BLaER1 treated with 17β-estradiol and CSF1 and Interleukin-3, amounts not matched to agents 10 nM and 100 nM (cell line): ENCODE results near the gene RELL2.

Experiments
- H3K27ac ChIP-seq, 11 experiments: shearing (Covaris generic); formaldehyde crosslinking; 2 replicates each; pipeline ENCODE4 v1.8.1; 2022
- H3K27me3 ChIP-seq, 11 experiments: shearing (Covaris generic); formaldehyde crosslinking; 2 replicates each; pipeline ENCODE4 v1.8.1; 2022
- H3K36me3 ChIP-seq, 11 experiments: shearing (Covaris generic); formaldehyde crosslinking; 2 replicates each; pipeline ENCODE4 v1.8.1; 2022
- H3K4me1 ChIP-seq, 10 experiments: shearing (Covaris generic); formaldehyde crosslinking; 2 replicates each; pipeline ENCODE4 v1.8.1; 2022
- H3K4me2 ChIP-seq, 11 experiments: shearing (Covaris generic); formaldehyde crosslinking; 2 replicates each; pipeline ENCODE4 v1.8.1; 2022
- H3K4me3 ChIP-seq, 10 experiments: shearing (Covaris generic); formaldehyde crosslinking; 2 replicates each; pipeline ENCODE4 v1.8.1; 2022
- H3K9ac ChIP-seq, 11 experiments: shearing (Covaris generic); formaldehyde crosslinking; 2 replicates each; pipeline ENCODE4 v1.8.1; 2022
- H3K9me3 ChIP-seq, 11 experiments: shearing (Covaris generic); formaldehyde crosslinking; replicated peaks in 1 of 11; 2 replicates each; pipeline ENCODE4 v1.8.1; 2022
- H4K20me1 ChIP-seq, 11 experiments: shearing (Covaris generic); formaldehyde crosslinking; 2 replicates each; pipeline ENCODE4 v1.8.1; 2022
- Cebpa-rat ChIP-seq, 11 experiments: shearing (Covaris generic); IDR thresholded peaks; 2 replicates each; pipeline ENCODE4 v1.8.1; 2022

The RELL2 gene, protein sequence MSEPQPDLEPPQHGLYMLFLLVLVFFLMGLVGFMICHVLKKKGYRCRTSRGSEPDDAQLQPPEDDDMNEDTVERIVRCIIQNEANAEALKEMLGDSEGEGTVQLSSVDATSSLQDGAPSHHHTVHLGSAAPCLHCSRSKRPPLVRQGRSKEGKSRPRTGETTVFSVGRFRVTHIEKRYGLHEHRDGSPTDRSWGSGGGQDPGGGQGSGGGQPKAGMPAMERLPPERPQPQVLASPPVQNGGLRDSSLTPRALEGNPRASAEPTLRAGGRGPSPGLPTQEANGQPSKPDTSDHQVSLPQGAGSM

DNA sequence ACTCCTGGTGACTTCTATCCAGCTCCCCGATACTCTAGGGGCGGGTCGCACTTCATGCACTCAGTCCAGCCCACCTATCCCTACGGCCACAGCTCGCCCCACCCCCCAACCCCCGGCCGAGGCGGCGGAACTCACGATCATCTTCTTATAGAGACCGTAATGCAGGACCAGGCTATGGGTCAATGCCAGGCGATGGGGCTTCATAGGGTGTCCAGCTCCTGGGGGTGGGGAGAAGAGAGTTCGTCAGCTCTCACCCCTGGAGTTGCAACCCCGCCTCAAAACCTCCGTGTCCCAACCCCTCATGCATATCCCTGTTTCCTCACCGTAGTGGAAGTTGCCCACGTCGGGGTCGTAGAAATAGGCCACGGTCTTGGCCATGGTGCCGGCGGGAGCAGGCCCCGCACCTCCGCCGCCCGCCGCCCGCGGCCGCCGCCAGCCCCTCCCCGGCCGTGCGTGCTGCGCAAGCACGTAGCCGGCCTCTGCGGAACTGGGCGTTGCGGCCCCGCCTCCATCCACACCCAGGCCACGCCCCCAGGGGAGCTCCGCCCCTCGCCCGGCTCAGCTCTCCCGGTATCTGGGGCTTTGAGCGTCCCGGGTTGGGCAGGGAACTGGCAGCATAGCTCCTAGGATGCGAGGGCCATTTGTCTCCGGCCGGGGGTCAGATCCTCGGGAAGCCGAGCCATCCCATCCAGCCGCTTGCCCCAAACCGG lies at the start of gene RELL2, which contains the start of gene HDAC3:
RELL2 (plus strand) TSS at position 585 of the 710 bp plus-strand sequence. CDS start 1,229 bp downstream, outside the sequence.
HDAC3 (minus strand) TSS at position 437 of the 710 bp plus-strand sequence; CDS start at position 378, 59 bp downstream.
- peak within 1 kb of the TSS; percentile 78 to 90 (median 85) for H3K9ac ChIP-seq
- peaks cover 29 to 69% (median 48%) of the 10 kb centered on the region in 11 experiments for H3K36me3 ChIP-seq
- peaks cover 22 to 77% (median 35%) of the 10 kb centered on the region in 11 experiments; a peak in 19 of 22 replicates for H4K20me1 ChIP-seq
- peak within 1 kb of the TSS; percentile 92 to 99 (median 98) for H3K4me2 ChIP-seq
- H3K27me3 ChIP-seq, result no peaks in the 10 kb centered on the region
- peak within 1 kb of the TSS; percentile 57 to 83 (median 76); a peak in 21 of 22 replicates for H3K27ac ChIP-seq
- TF ChIP-seq Cebpa-rat (IDR thresholded peaks at IDR 0.05), result no peak
- H3K4me3 ChIP-seq, result peak within 1 kb of the TSS; percentile 74 to 95 (median 81)
- no peaks in the 10 kb centered on the region for H3K9me3 ChIP-seq
- H3K4me1 ChIP-seq, result peaks cover 47 to 83% (median 62%) of the 10 kb centered on the region in 10 experiments

DNA sequence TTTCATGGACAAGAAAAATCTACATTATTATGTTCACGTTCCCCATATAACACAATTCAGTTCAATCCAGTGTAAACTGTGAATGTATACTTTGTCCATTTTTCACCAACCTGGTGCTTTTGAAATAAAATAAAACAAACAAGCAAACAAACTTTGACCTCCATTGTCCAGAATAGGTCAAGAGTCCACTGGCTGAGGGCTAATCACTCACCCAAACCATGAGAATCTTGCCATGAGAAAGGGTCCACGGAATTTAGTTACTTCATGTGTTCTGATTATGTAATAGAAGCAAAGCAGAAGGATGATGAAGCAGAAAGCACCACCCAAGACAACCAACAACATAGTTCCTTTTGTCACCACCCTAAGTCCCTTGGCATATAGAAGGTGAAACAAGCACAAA lies 46.7 kb upstream of the RELL2 start:
- TF ChIP-seq Cebpa-rat (IDR thresholded peaks at IDR 0.05), result no peak
- peaks cover 9 to 94% (median 63%) of the 10 kb centered on the region in 11 experiments; a peak in 21 of 22 replicates for H4K20me1 ChIP-seq

DNA sequence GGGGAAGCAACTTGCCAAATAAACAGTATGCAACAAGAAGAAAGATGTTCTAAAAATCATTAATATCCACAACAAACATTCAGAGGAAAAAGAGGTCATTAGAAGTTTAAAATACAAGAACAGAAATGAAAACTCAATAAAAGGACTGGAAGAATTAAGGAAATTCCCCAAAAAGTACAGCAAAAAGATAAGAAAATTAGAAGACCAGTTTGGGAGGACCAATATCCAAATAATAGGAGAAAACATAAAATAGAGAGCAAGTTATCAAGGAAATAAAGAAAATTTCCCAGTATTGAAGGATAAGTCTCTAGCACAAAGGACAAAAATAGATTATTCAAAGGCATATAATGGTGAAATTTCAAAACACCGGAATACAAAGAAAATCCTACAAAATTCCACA lies 39.9 kb upstream of the RELL2 start:
- Histone ChIP-seq H3K27ac (peak overlapping the region in 8 of 11 experiments; percentile 3 to 94 (median 57); a peak in 10 of 22 replicates), H3K4me3 (no peak overlapping the region), H3K9me3 (peaks cover 15 to 32% (median 21%) of the 10 kb centered on the region in 11 experiments), H4K20me1 (peaks cover 4 to 46% (median 22%) of the 10 kb centered on the region in 11 experiments; a peak in 18 of 22 replicates), H3K9ac (no peak overlapping the region), H3K36me3 (peaks cover 19 to 85% (median 65%) of the 10 kb centered on the region in 11 experiments), H3K4me2 (peak overlapping the region in 7 of 11 experiments; percentile 29 to 93 (median 58); a peak in 12 of 22 replicates), H3K4me1 (peaks cover 51 to 95% (median 81%) of the 10 kb centered on the region in 10 experiments), H3K27me3 (no peaks in the 10 kb centered on the region)
- no peak for TF ChIP-seq Cebpa-rat (IDR thresholded peaks at IDR 0.05)

More for the DNA sequence above, 46.7 kb upstream of the RELL2 start:
- Histone ChIP-seq H3K27ac (peak overlapping the region in 3 of 11 experiments; percentile 14 to 49 (median 36); a peak in 6 of 22 replicates), H3K4me1 (peaks cover 24 to 88% (median 63%) of the 10 kb centered on the region in 10 experiments), H3K4me2 (peak overlapping the region in 5 of 11 experiments; percentile 41 to 63 (median 53); a peak in 10 of 22 replicates), H3K36me3 (peaks cover 34 to 87% (median 82%) of the 10 kb centered on the region in 11 experiments), H3K4me3 (no peak overlapping the region), H3K27me3 (no peaks in the 10 kb centered on the region), H3K9me3 (peaks cover 0 to 3% (median 0%) of the 10 kb centered on the region in 11 experiments; a peak in 4 of 22 replicates), H3K9ac (peak overlapping the region in 1 of 11 experiments; percentile 21; a peak in 1 of 22 replicates)

DNA sequence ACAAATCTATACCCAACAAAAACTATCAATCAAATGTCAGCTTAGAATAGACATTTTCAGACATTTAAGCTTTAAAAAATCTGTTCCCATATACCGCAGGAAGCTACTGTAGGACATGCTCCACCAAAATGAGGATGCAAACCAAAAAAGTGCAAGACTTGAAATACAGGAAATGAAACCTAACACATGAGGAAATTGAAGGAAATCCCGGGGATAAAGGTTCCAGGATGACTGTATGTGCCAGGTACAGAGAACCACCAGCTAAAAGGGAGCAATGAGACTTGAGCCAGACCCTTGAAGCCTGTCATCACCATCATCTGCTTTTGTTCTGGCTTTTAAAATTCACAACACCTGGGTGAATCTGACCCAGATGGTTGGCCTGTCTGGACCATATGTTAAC lies 39.4 kb upstream of the RELL2 start:
- Histone ChIP-seq H3K27ac (peak overlapping the region in 10 of 11 experiments; percentile 11 to 94 (median 59); a peak in 19 of 22 replicates), H3K9me3 (peaks cover 15 to 33% (median 21%) of the 10 kb centered on the region in 11 experiments), H3K4me3 (peak overlapping the region in 2 of 10 experiments; percentile 0; a peak in 1 of 20 replicates), H3K27me3 (no peaks in the 10 kb centered on the region), H3K4me1 (peaks cover 52 to 98% (median 82%) of the 10 kb centered on the region in 10 experiments), H3K9ac (no peak overlapping the region), H4K20me1 (peaks cover 4 to 44% (median 21%) of the 10 kb centered on the region in 11 experiments; a peak in 17 of 22 replicates), H3K36me3 (peaks cover 19 to 90% (median 66%) of the 10 kb centered on the region in 11 experiments), H3K4me2 (peak overlapping the region in 9 of 11 experiments; percentile 29 to 93 (median 55); a peak in 15 of 22 replicates)
- no peak for TF ChIP-seq Cebpa-rat (IDR thresholded peaks at IDR 0.05)

DNA sequence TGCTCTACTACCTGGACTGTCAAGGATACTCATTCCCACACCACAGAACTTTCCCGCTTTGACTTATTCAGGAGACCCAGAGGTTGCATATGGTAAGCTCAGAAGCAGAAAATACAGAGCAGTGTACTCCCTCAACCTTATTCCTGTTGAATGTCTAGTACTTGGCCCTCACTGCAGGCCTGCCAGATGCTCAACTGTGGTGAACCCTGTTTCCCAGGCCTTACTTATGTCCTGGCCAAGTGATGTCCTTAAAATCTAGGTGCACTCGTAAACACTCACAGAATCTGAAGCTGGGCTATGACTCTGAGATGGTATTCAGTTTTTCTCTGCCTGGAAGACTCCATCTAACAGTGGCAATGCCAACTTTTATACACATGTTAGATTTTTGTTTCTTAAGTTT lies 39.0 kb upstream of the RELL2 start:
- no peak for TF ChIP-seq Cebpa-rat (IDR thresholded peaks at IDR 0.05)
- Histone ChIP-seq H3K4me1 (peaks cover 52 to 98% (median 82%) of the 10 kb centered on the region in 10 experiments), H3K4me3 (peak overlapping the region in 2 of 10 experiments; percentile 0; a peak in 1 of 20 replicates), H3K4me2 (peak overlapping the region in 9 of 11 experiments; percentile 29 to 93 (median 55); a peak in 14 of 22 replicates), H3K27ac (peak overlapping the region in 10 of 11 experiments; percentile 11 to 94 (median 59); a peak in 19 of 22 replicates), H3K36me3 (peaks cover 19 to 91% (median 70%) of the 10 kb centered on the region in 11 experiments), H4K20me1 (peaks cover 4 to 40% (median 17%) of the 10 kb centered on the region in 11 experiments; a peak in 17 of 22 replicates), H3K27me3 (no peaks in the 10 kb centered on the region), H3K9me3 (peaks cover 15 to 34% (median 22%) of the 10 kb centered on the region in 11 experiments), H3K9ac (no peak overlapping the region; a peak in 1 of 22 replicates)

DNA sequence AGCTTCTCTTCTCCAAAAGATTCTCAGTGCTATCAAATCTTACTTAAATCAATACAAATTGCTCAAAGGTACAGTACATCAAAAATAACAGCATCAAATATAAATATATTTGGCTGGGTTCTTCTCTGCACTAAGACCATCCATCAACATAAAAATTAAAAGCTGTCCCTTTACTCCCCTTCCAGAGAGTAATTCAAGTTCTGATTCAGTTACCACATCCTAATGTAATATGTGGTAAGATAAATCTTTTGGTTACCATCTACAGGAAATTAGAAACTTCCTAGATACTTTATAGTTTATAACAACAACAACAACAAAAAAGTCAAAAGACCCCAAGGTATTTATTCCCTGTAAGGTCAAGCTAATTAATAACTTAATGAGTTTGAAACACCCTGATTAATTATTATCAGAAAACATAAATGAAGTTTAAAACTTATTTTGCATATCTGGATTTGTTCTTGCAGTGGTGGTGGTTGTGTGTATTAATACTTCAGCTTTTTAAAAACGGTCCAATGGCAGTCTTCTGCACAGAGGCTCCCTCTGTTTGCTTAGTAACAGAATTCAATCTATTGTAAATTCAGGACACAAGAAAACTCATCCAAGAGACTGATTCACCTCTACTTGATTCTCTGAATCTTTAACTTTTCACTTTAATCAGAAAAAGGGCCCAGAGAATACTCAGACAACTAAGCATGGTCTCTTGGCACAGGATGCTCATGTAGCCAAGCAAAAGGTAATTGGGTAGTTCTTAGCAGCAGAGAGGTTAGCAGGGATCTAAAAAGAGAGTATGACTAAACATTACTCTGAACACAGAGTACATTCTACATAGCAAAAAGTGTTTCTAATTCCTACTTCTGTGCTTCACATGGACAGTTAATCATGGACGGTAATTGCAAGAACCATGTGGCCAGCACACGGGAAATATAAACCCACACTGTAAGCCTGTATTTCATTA lies 38.1 kb upstream of the RELL2 start:
- Histone ChIP-seq H3K27me3 (no peaks in the 10 kb centered on the region), H3K4me1 (peaks cover 53 to 98% (median 82%) of the 10 kb centered on the region in 10 experiments), H3K4me3 (no peak overlapping the region), H3K27ac (peak overlapping the region in 10 of 11 experiments; percentile 38 to 94 (median 64); a peak in 20 of 22 replicates), H4K20me1 (peaks cover 2 to 31% (median 8%) of the 10 kb centered on the region in 11 experiments; a peak in 11 of 22 replicates), H3K4me2 (peak overlapping the region; percentile 46 to 95 (median 63); a peak in 21 of 22 replicates), H3K9me3 (peaks cover 15 to 35% (median 22%) of the 10 kb centered on the region in 11 experiments), H3K9ac (peak overlapping the region in 5 of 11 experiments; percentile 20 to 50 (median 26); a peak in 5 of 22 replicates), H3K36me3 (peaks cover 19 to 91% (median 72%) of the 10 kb centered on the region in 11 experiments)
- TF ChIP-seq Cebpa-rat (IDR thresholded peaks at IDR 0.05), result no peak

DNA sequence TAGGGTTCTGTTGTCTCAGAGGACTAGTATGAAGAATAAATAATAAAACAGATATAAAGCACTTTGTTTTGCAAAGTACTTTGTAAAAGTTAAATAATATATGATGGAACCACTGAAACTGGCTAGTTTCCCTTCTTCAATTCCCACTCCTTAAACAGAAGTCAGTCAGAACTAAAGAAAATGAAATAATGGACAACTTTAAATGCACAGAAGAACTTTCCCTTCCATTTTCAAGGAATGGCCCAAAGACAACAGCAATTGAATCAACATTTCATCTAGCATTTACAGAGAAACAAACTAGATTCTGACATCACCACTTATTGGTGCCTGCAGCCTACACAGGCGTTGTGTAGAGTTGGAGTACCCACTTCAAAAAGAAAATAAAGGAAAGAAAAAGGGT lies 34.2 kb upstream of the RELL2 start:
- Histone ChIP-seq H3K4me3 (peak overlapping the region in 1 of 10 experiments; percentile 46; a peak in 1 of 20 replicates), H3K4me2 (peak overlapping the region; percentile 81 to 96 (median 91)), H3K9ac (peak overlapping the region in 10 of 11 experiments; percentile 22 to 82 (median 74); a peak in 12 of 22 replicates), H3K27me3 (no peaks in the 10 kb centered on the region), H4K20me1 (peaks cover 0 to 26% (median 0%) of the 10 kb centered on the region in 11 experiments; a peak in 4 of 22 replicates), H3K4me1 (peaks cover 90 to 99% (median 96%) of the 10 kb centered on the region in 10 experiments), H3K36me3 (peaks cover 4 to 56% (median 37%) of the 10 kb centered on the region in 11 experiments; a peak in 18 of 22 replicates), H3K27ac (peak overlapping the region; percentile 42 to 94 (median 91); a peak in 21 of 22 replicates), H3K9me3 (peaks cover 4 to 16% (median 5%) of the 10 kb centered on the region in 11 experiments; a peak in 20 of 22 replicates)
- TF ChIP-seq Cebpa-rat (IDR thresholded peaks at IDR 0.05), result no peak
